HT-29 (cell line): ENCODE results near the gene PPIE. TPM values are rescaled to one million over a fixed set of nuclear protein-coding genes. Genes with fewer than 3 reads are reported as not detected.

Source experiments
- DNase-seq: peaks from one replicate; pipeline ENCODE4 v3.0.0-alpha.2; 2015; ENCODE audit warnings: low spot score
- total RNA-seq: library from RNA; depleted of rRNA; stranded (reverse); fragments of >200 nt; shearing (Covaris generic); gene quantifications from 2 replicates; pipeline ENCODE4 v1.2.3, GENCODE V29; 2014

Gene PPIE
- total RNA-seq, 1 experiment from 2014 or later: 38.8 TPM

DNA sequence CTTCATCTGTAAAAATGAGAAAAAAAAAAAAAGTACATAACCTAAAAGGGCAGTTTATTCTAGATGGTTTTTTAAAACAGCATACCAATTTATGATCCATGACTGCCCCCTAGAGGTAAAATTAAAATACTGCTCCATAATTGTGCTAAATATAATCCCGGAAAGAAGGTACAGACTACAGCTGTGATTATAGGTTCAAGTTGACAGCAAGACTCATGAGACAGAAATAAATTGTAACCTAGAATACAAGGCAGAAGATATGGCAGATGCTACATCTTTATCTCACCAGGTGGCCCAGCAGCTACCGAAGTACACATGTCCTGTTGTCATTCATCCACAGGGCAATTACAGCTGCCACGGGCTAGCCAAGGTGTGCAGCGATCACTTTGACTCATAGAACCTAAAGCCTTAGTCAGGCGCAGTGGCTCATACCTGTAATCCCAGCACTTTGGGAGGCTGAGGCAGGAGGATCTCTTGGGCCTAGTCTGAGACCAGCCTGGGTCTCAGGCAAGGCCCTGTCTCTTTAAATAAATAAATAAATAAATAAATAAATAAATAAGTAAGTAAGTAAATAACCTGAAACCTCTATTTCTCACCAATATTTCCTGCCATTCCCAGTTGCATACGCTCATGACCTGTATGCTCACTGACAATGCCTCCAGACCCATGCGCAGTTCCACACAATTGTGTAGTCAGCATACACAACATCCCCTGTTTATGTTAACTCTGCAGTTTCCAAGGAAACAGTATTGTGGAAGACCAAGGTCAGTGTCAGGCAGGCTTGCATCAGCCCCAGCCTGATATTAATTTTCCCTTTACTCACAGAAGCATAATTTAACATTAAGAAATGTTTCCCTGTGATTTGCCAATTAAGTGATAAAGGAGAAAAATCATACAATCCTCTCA lies 18.3 kb upstream of the PPIE start:
- peak; percentile 71 for DNase-seq

DNA sequence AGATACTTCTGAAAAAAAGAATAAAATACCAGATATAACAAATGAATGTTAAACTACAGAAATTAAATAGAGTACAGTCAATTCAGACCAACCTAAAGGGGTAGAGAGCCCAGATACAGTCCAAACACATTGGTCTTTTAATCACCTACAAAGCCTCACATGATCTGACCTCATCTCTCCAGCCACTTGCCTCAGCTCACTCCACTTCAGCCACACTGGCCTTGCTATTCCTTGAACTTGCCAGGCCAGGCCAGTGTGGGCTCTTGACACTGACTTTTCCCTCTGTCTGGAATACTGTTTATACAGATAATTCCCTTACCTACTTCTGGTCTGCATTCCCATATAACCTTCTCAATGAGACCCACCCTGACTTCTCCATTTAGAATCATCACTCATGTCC lies 17.0 kb upstream of the PPIE start:
- DNase-seq: no peak

DNA sequence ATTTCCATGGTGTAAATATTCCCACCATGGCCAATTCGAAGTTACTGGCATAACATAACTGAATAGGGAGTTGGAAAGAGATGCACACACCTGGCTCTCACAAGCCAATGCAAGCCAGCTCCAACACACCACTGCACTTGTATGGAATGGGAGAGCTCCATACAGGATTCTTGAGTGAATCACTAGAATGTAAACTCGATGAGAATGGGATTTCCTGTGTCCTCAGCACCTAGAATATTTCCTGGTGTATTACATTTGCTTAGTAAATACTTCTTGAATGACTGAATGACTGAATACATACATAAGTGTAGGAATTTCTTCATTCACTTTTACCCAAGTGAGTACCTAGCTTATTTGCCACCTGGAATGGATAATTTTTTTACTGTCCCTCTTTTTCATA lies 16.2 kb upstream of the PPIE start:
- DNase-seq: no peak

DNA sequence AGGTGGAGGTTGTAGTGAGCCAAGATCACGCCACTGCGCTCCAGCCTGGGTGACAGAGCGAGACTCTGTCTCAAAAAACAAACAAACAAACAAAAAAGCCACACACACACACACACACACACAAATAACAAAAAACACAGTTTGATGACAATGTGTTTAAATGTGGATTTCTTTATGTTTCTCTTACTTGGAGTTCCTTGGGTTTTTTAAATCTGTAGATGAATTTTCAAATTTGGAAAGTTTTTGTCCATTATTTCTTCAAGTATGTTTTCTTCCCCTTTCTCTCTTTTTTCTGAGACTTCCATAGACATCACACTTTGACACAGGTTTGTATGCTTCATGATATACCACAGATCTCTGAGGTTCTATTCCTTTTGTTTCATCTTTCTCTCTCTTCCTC lies 12.1 kb upstream of the PPIE start:
- no peak for DNase-seq

DNA sequence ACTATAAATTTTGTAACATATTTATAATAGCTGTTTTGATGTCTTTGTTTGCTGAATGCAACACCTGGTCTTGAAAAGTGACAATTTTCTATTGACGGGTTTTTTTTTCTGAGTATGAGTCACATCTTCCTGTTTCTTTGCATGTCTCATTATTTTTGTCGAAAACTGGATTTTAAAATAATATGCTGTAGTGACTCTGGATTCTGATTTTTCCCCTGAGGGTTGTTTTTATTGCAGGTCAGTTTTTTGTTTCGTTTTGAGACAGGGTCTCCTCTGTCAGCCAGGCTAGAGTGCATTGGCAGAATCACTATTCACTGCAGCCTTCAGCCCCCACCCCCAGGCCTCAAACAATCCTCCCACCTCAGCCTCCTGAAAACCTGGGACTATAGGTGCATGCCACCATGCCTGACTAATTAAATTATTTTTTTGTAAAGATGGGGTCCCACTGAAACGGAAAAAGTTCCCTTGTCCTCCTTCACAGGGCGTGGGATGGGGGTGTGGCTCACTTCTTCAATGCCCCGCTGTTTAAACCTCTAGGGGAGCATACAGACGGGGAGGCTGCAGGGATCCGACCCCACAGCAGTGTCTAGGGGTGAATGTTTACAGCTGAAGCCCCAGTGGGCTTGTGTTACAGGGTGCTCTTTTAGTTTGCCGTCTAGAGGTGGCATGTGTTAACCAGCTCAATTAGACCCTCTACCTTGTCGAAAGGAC lies 11.3 kb upstream of the PPIE start:
- DNase-seq: no peak

DNA sequence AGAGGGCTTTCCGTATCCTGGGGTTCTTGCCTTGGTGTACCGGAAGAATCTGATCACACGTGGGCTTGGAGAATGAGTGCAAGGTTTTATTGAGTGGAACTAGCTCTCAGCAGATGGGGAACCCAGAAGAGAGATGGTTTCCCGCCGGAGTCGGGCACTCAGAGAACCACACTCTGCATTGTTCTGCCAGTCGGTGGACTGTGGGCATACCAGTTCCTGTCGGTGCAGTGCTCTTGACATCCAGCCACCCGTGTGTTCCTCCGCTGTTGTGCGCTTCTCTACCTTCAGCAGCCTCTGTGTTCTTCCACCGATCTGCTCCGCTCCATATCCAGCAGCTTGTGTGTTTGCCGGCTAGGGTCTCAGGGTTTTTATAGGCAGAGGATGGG lies 10.8 kb upstream of the PPIE start:
- DNase-seq: no peak

DNA sequence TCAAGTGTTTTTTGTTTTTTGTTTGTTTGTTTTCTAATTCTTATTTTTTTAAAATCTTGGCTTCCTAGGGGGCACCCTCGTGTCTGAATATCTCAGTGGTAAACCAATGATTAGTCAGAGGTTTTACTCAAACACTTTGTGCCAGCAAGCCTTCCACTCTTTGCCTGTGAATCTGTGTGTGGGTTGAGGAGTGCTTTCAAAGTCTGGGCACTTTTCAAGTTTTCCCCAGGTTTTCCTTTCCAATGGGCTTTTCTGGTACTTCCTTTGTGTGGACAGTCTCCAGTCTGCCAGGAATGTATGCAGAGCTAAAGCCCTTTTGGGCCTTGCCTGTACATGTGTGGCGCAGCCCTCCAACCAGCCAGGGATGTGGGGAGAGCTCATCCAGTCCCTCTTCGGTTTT lies 9.7 kb upstream of the PPIE start:
- DNase-seq: no peak

DNA sequence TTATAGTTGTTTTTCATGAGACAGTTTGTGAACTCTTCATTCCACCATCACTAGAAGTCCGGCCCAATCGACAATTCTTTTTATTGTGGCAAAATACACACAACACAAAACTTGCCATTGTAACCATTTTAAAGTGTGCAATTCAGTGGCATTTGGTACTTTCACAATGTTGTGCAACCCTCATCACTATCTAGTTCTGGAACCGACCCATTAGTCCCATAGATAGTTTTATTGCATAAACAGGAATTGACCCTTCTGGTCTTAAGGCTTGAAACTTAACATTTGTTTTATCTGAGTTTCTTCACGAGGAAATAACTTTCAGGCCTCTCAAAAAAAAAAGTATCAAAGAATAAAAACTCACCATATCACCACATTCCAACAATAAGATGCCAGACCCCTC lies 8.8 kb upstream of the PPIE start:
- no peak for DNase-seq

DNA sequence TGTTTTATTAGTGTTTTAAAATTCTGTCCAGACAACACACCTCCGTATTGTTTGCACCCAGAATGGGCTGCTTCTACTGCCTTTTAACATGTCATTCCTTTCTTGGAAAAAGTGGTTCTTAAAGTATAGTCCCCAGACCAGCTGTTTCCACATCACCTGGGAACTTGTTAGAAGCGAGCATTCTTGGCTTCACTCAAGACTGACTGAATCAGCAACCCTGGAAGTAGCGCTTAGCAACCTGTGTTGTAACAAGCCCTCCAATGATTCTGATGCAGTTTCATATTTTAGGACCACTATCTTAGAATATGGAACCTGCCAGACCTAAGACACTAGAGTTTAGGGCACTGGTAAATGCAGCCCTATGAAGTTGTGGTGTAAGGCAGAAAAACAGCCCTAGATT lies 6.0 kb upstream of the PPIE start:
- no peak for DNase-seq

DNA sequence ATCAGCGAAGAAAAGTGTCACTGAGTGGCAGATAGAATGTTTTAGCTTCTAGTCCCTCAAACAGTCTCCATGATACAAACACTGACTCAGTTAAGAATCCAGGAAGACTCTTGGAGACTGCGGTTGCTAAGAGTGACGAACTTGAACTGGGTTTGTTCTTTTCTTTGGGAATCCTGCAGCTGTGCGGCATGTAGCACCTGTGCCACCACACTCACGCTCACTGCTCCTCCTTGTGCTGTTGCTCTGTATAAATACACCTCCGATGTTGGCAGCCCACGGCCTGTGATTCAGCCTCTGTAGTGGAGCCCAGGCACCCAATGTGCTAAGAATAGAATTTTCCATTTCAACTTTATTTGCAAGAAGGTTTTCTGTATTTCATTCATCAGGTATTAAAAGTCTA lies 5.5 kb upstream of the PPIE start:
- DNase-seq: no peak

DNA sequence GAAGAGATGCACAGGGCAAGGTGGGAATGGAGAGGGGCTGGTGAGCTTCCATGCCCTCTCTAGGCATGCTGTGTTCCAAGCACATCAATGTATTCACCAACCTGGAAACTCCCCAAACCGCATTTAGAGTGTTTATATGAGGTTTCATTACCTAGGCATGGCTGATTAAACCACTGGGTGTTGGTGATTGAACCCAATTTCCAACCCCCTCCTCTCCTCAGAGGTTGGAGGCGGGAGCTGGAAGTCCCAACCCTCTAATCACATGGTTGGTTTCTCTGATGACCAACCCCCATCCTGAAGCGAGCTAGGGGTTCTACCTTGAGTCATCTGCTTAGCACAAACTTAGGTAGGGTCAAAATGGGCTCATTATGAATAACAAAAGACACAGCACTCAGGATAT lies 3.0 kb upstream of the PPIE start:
- no peak for DNase-seq

DNA sequence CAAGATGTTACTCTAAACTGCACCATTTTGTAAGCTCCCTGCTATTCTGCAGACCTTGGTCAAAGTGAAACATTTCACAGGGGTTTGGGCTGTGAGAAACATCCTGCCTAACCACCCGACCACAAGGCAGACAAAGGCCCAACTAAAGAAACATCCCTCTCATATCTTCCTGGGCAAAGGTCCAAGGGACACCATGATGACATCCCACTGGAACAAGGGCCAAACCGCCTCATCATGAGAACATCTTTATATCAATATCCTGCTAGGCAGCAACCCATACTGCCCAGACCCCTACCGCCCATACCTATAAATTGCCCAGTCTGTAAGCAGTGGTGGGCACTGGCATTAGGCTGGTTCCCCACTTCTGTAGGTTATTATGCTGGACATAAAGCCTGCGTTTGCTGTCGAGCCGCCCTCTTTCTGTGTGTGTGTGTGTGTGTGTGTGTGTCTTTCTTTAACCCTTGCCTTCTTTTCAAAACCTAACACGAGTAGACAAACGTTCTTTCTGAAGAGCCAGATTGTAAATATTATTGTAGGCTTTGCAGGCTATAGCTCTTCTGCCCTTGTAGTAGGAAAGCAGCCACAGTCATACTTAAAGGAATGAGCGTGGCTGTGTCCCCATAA lies 1.0 kb upstream of the PPIE start:
- DNase-seq: no peak

DNA sequence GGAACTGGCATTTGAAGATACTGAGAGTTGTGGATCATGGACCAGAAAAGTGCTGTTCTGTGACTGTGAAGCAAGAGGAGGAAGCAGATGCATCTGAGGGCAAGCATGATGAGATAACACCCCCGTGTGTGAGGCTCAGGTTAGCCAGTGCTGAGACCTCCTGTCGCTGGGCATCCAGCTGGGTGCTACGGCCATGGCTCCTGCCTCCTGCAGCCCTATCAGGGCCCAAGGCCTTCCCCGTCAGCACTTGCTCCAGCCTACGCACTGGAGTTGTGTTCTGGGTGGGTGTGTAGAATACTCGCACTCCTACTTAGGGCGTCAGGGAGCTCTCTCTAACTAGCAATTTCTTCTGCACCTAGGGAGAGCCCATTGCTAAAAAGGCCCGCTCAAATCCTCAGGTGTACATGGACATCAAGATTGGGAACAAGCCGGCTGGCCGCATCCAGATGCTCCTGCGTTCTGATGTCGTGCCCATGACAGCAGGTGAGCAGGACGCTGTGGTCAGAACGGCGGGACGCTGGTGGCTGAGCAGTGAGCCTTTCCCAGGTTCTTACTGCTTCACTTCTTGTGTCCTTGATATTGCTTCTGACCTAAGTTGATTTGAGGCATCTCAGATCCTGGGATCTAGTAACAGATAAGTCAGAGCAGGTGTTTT lies 6.5 kb downstream of the PPIE start:
- DNase-seq: no peak

DNA sequence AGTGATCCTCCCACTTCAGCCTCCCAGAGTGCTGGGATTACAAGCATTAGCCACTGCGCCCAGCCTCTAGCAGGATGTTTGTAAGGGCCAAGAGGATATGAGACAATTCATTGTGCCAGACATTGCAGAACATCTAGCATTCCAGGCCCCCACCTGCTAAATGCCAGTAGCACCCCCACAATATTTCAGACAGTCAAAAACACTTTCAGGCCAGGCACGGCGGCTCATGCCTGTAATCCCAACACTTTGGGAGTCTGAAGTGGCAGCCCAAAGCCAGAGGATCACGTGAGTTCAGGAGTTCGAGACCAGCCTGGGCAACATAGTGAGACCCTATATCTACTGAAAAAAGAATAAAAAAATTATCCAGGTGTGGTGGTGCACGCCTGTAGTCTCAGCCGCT lies 12.9 kb downstream of the PPIE start:
- no peak for DNase-seq

DNA sequence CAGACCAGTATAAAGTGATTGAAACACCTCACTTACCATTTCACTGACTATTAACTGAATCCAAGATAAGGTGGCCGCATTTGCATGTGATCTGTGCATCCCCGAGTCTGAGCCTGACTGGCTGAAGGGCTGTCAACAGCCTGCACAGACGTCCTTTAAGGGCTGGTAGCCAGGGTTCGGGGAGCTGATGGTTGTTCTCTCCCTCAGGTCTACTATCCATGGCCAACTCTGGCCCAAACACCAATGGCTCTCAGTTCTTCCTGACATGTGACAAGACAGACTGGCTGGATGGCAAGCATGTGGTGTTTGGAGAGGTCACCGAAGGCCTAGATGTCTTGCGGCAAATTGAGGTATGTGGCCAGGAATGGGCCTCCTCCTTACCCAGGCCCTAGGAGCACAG lies 14.0 kb downstream of the PPIE start:
- DNase-seq: no peak

DNA sequence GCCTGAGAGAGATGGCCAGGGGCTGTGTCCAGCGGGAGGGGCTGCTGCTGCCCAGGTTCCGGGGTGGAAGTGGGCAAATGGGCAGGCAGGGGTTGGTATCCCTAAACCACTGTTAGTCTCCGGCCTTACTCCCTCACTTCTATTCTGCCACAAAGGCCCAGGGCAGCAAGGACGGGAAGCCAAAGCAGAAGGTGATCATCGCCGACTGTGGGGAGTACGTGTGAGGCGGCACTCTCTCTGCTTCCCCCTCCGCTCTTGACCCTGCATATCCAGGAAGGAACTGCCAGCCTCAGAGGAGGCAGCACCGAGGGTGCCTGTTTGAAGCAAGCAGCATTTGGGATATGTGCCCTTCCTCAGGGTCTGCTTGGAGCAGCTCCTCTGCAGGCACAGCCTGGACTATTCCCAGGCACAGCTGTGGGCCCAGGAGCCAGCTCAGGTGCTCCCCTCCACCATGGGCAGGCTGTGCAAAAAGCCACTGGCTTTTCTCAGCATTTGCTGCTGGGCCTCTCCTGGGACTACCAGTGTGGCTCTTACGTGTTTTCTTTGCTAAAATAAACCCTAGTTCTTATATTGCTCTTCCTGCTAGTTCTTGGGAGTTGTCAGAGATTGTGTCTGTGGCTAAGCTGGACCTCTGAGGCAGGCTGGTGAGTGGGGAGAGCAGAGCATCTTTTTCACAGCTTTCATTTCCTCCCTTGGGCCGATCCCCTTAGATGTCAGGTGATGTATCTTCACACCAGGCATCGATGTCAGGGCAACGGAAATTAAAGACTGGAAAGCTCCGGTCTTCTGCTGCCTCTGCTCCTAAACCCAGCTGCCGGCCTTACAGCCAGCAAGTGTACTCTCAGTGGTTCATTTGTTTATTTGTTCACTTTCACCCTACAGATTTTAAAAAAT lies 14.7 kb downstream of the PPIE start:
- no peak for DNase-seq

DNA sequence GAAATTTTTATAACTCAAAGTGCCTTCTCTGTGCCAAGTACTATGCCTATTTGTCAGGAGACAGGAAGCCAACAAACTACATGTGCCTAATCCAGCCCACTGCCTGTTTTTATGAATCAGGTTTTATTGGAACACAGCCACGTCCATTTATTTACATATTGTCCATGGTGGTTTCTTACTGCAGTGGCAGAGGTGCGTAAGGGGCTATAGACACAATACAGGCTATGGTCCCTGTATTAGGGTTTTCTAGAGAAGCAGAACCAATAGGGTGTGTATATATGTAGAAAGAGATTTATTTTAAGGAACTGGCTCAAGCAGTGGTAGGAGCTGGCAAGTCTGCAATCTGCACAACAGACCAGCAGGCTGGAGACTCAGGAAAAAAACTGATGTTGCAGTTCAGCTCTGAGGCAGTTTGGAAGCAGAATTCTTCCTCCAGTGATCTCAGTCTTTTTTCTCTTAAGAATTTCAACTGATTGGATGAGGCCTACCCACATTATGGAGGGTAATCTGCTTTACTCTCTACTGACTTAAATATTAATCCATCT lies 15.4 kb downstream of the PPIE start:
- DNase-seq: no peak

DNA sequence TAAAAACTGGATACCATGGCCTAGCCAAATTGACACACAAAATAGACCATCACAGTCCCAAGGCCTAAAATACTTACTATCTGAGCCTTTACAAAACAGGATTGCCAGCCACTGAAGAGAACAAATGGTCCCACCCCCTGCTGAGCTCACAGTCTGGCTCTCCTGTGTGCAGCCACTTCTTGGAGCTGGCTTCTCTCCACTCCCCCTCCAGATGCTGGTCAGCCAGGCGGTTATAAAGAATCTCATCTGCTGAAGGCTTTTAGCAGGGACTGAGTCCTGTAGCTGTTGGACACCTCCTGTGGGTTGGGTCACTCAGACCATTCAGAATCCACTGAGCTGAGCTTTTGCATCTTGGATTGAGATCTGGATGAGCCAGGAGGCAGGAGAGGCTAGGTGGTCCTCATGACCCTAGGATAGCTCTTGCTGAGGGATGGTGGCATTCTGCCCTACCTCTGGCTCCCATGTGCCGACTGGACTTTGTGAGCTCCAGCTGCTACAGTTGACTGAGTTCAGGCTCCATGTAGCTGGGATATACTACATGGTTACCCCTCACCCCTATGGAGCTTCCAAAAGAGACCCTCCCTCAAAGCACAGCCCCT lies 16.3 kb downstream of the PPIE start:
- DNase-seq: no peak

DNA sequence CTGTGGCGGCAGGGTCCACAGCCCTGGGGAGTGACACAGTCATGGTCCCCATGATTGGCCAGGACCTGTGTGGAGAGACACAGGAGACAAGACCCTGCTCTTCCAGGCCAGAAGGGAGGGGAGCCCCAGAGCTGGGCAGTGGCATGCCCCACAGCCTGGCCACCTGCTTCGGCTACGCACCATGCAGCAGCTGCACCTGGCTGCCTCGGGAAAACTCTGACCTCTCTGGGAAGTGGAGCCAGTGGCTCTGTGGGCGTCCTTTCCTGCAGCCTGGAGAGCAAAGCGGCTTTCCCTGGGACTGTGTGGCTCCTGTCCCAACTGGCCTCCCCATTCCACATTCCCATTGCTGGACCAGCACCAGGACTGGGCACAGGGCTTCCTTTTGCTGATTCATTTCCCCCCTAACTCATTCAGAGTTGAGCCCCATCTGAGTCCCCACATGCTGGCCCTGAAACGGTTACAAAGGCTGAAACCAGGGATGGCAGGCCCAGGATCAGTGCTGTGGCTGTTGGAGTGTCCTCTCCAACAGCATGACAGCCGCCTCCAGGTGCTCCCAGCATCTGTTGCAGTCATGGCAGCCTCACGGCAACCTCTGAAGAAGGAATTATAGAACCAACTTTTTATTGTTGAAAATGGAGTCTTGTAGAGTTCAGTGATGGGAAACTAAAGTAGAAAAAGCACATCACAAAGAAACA lies 17.4 kb downstream of the PPIE start:
- no peak for DNase-seq

DNA sequence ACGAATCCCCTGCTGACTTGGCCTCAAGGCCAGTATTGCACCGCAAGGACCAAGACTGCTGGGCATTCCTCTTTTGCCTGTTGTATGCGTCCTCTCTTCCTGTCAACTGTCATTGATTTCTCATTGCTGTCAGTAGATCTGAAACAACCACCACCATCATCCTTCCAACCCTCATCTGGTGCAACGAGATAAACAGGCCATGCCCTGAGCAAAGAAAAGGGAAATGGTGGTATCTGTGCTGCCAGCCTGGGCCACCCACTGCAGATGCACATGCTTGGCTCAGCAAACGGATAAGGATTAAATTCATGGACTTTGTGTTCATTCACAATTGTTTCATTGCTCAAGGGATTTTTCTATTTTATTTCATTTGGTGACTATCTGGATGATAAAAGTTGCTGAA lies 18.8 kb downstream of the PPIE start:
- DNase-seq: no peak
